K562 (cell line): ENCODE measurements around the gene CFAP58. TPM values are rescaled to one million over a fixed set of nuclear protein-coding genes. Genes with fewer than 3 reads are reported as not detected.

ENCODE experiments used
- CCNT2 ChIP-seq: IDR thresholded peaks from 2 replicates; pipeline ENCODE4 v1.6.1; 2011; ENCODE audit warnings: borderline replicate concordance, low read depth, mild to moderate bottlenecking, moderate library complexity, mixed read lengths, low read length; ENCODE audit not compliant: insufficient read length; ENCODE audit errors: extremely low read depth
- EHMT2 ChIP-seq: fragments of 450-650 bp; IDR thresholded peaks from 2 replicates; pipeline ENCODE4 v1.6.1; 2018; ENCODE audit warnings: antibody characterized with exemption
- FOS ChIP-seq: IDR thresholded peaks from 3 replicates; pipeline ENCODE4 v1.6.1; 2011; ENCODE audit not compliant: insufficient read length; ENCODE audit errors: extremely low read depth
- HIVEP1 ChIP-seq: fragments of 250-450 bp; sonication (Bioruptor Pico); IDR thresholded peaks from 2 replicates; pipeline ENCODE4 v1.4.0; 2020; ENCODE audit warnings: mild to moderate bottlenecking
- MEF2A ChIP-seq: IDR thresholded peaks from 2 replicates; pipeline ENCODE4 v1.6.1; 2011; ENCODE audit warnings: low read depth, mild to moderate bottlenecking, low read length, moderate library complexity; ENCODE audit not compliant: control insufficient read depth
- MEF2D ChIP-seq: conservative IDR thresholded peaks from 2 replicates; pipeline ENCODE4 v1.6.1; 2016; ENCODE audit warnings: low read depth, missing genetic modification characterization, missing compliant biosample characterization
- MITF ChIP-seq: IDR thresholded peaks from 2 replicates; pipeline ENCODE4 v1.6.1; 2014; ENCODE audit warnings: antibody characterized with exemption
- SREBF2 ChIP-seq: sonication (generic); formaldehyde crosslinking; IDR thresholded peaks from 2 replicates; pipeline ENCODE4 v1.4.0; 2020; ENCODE audit warnings: mild to moderate bottlenecking, missing genetic modification reagents
- ZFP36 ChIP-seq: fragments of 150-350 bp; IDR thresholded peaks from 2 replicates; pipeline ENCODE4 v1.6.1; 2018; ENCODE audit warnings: low read length, low read depth; ENCODE audit not compliant: partially characterized antibody
- ZKSCAN1 ChIP-seq: fragments of 150-350 bp; IDR thresholded peaks from 2 replicates; pipeline ENCODE4 v1.6.1; 2016; ENCODE audit warnings: low read depth, low read length
- ZNF23 ChIP-seq: fragments of 250-450 bp; sonication (Bioruptor Pico); IDR thresholded peaks from 2 replicates; pipeline ENCODE4 v1.4.0; 2020; ENCODE audit warnings: mild to moderate bottlenecking
- polyA plus RNA-seq, 8 experiments: library from polyadenylated mRNA; depleted of rRNA in 4 of 8; stranded (reverse) in 5 of 8; unstranded in 3 of 8; fragments of >200 nt; fragmentation: Nextera tagmentation in 2 of 8; fragmentation: Illumina TruSeq in 1 of 8; extraction: Ambion mirVana in 2 of 8; extraction: Trizol in 1 of 8; gene quantifications; 2 replicates each; pipeline versions ENCODE4 v1.2.1 to v1.2.3, GENCODE V29; 2011 to 2014; ENCODE audit warnings: inconsistent platforms in 1 of 8, missing spikeins in 1 of 8
- total RNA-seq, 7 experiments: library from RNA; depleted of rRNA in 6 of 7; stranded (reverse); fragments of >200 nt in 6 of 7; fragmentation: Illumina TruSeq in 2 of 7; extraction: Trizol in 2 of 7; gene quantifications; 2 replicates each; pipeline versions ENCODE4 v1.2.1 to v1.2.3, GENCODE V29; 2011 to 2021; ENCODE audit warnings: low replicate concordance in 1 of 7
- TF ChIP-seq, protein P1 (sequence below): fragments of 450-650 bp; IDR thresholded peaks from one replicate; pipeline ENCODE4 v1.6.1; 2018; ENCODE audit warnings: mild to moderate bottlenecking, moderate library complexity; ENCODE audit not compliant: partially characterized antibody
- TF ChIP-seq, protein P2 (sequence below): sonication (generic); formaldehyde crosslinking; IDR thresholded peaks from 2 replicates; pipeline ENCODE4 v1.8.0; 2023; ENCODE audit warnings: mild to moderate bottlenecking, missing genetic modification reagents
- TF ChIP-seq, protein P3 (sequence below): fragments of 250-450 bp; sonication (Bioruptor Pico); IDR thresholded peaks from 2 replicates; pipeline ENCODE4 v1.5.0; 2021; ENCODE audit warnings: mild to moderate bottlenecking, borderline replicate concordance

CFAP58 gene
- total and polyA plus RNA-seq, 9 of the 15 experiments (the other 6 are each of a cell fraction or from before 2014, with no cell fraction given): 0.08 to 2.0 (median 0.71) TPM

DNA sequence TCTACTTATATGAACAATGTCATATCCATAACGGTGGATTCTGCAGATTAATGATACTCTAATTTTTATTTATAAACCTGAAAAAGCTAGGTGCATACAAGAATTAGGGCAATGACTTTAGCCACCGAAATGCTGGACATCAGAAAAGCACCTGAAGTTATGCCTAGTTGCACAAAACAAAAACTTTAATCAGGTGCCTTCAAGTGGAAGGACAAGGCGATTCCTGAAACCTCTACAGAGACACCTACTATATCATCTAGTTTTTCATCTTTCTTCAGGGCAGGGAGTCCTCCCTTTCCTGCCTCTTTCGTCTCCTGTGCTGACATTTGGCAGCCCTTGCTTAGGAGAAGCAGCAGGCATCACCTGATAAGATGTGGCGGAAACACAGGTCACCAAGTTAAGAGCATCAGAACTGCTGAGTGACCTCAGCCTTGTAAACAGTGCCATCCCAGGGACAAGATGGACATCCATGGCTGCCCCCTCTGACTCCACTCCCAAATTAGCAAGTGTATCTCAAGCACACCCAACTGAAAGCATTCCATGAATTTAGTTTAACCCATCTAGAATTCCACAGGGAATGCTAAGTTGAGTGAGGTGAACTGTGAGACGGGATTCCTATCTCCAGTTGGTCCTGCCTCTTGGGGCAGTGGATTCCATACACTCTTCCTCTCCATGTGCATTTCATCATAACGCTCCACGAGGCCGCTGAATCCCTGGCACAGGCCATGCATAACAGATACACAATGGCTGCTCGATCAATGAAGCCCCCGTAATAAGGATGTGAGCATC is 21.2 kb upstream of the CFAP58 start (continued):
- TF ChIP-seq FOS (no peak), MEF2D (no peak), EHMT2 (no peak), SREBF2 (CRISPR knock-in tag) (no peak), ZNF23 (CRISPR knock-in tag) (no peak), MITF (no peak), ZFP36 (no peak), HIVEP1 (CRISPR knock-in tag) (no peak), CCNT2 (no peak), ZKSCAN1 (no peak), MEF2A (no peak)
- TF ChIP-seq, protein P1, sequence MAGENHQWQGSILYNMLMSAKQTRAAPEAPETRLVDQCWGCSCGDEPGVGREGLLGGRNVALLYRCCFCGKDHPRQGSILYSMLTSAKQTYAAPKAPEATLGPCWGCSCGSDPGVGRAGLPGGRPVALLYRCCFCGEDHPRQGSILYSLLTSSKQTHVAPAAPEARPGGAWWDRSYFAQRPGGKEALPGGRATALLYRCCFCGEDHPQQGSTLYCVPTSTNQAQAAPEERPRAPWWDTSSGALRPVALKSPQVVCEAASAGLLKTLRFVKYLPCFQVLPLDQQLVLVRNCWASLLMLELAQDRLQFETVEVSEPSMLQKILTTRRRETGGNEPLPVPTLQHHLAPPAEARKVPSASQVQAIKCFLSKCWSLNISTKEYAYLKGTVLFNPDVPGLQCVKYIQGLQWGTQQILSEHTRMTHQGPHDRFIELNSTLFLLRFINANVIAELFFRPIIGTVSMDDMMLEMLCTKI: no peak
- TF ChIP-seq, protein P2, sequence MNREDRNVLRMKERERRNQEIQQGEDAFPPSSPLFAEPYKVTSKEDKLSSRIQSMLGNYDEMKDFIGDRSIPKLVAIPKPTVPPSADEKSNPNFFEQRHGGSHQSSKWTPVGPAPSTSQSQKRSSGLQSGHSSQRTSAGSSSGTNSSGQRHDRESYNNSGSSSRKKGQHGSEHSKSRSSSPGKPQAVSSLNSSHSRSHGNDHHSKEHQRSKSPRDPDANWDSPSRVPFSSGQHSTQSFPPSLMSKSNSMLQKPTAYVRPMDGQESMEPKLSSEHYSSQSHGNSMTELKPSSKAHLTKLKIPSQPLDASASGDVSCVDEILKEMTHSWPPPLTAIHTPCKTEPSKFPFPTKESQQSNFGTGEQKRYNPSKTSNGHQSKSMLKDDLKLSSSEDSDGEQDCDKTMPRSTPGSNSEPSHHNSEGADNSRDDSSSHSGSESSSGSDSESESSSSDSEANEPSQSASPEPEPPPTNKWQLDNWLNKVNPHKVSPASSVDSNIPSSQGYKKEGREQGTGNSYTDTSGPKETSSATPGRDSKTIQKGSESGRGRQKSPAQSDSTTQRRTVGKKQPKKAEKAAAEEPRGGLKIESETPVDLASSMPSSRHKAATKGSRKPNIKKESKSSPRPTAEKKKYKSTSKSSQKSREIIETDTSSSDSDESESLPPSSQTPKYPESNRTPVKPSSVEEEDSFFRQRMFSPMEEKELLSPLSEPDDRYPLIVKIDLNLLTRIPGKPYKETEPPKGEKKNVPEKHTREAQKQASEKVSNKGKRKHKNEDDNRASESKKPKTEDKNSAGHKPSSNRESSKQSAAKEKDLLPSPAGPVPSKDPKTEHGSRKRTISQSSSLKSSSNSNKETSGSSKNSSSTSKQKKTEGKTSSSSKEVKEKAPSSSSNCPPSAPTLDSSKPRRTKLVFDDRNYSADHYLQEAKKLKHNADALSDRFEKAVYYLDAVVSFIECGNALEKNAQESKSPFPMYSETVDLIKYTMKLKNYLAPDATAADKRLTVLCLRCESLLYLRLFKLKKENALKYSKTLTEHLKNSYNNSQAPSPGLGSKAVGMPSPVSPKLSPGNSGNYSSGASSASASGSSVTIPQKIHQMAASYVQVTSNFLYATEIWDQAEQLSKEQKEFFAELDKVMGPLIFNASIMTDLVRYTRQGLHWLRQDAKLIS (CRISPR knock-in tag): no peak
- TF ChIP-seq, protein P3, sequence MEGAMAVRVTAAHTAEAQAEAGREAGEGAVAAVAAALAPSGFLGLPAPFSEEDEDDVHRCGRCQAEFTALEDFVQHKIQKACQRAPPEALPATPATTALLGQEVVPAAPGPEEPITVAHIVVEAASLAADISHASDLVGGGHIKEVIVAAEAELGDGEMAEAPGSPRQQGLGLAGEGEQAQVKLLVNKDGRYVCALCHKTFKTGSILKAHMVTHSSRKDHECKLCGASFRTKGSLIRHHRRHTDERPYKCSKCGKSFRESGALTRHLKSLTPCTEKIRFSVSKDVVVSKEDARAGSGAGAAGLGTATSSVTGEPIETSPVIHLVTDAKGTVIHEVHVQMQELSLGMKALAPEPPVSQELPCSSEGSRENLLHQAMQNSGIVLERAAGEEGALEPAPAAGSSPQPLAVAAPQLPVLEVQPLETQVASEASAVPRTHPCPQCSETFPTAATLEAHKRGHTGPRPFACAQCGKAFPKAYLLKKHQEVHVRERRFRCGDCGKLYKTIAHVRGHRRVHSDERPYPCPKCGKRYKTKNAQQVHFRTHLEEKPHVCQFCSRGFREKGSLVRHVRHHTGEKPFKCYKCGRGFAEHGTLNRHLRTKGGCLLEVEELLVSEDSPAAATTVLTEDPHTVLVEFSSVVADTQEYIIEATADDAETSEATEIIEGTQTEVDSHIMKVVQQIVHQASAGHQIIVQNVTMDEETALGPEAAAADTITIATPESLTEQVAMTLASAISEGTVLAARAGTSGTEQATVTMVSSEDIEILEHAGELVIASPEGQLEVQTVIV (CRISPR knock-in tag): no peak
